GM18508 (cell line): ENCODE results near the gene SEC16A.

Source experiments
- ATAC-seq: cut with Tn5 transposase; IDR thresholded peaks from one replicate; pipeline ENCODE4 v1.9.1; 2021; ENCODE audit warnings: moderate number of reproducible peaks; ENCODE audit not compliant: insufficient read depth, unreplicated experiment

The SEC16A gene

GRCh38 chr9:136442265-136442664 lies 40.6 kb downstream of the SEC16A start:
- ATAC-seq, result no peak

- no peak for ATAC-seq
Measured at GRCh38 chr9:136441681-136442245, 41.1 kb downstream of the SEC16A start.

GRCh38 chr9:136441191-136441680 lies 41.6 kb downstream of the SEC16A start:
- no peak for ATAC-seq

- ATAC-seq, result no peak
Measured at GRCh38 chr9:136439481-136440408, 43.1 kb downstream of the SEC16A start, which contains the start of gene INPP5E. TSS of gene INPP5E (minus strand) at chr9:136439845. CDS start at chr9:136439419, 426 bp downstream.

- ATAC-seq, result no peak
Measured at GRCh38 chr9:136438548-136439480, 44.0 kb downstream of the SEC16A start.

- ATAC-seq, result no peak
Measured at GRCh38 chr9:136437839-136438547, 44.8 kb downstream of the SEC16A start.

GRCh38 chr9:136437430-136437829 lies 45.4 kb downstream of the SEC16A start:
- ATAC-seq, result no peak

GRCh38 chr9:136436055-136436634 lies 46.7 kb downstream of the SEC16A start:
- ATAC-seq, result no peak

- no peak for ATAC-seq
Measured at GRCh38 chr9:136434580-136435169, 48.2 kb downstream of the SEC16A start.

- no peak for ATAC-seq
Measured at GRCh38 chr9:136433849-136434579, 48.8 kb downstream of the SEC16A start.

- ATAC-seq, result no peak
Measured at GRCh38 chr9:136433043-136433715, 49.7 kb downstream of the SEC16A start.

- no peak for ATAC-seq
Measured at GRCh38 chr9:136432591-136432990, 50.2 kb downstream of the SEC16A start.

GRCh38 chr9:136431782-136432350 lies 51.0 kb downstream of the SEC16A start:
- no peak for ATAC-seq

GRCh38 chr9:136430588-136431234 lies 52.1 kb downstream of the SEC16A start:
- no peak for ATAC-seq

- ATAC-seq, result no peak
Measured at GRCh38 chr9:136429683-136430491, 53.0 kb downstream of the SEC16A start.

- no peak for ATAC-seq
Measured at GRCh38 chr9:136429075-136429628, 53.7 kb downstream of the SEC16A start.
